RWPE2 (cell line): ENCODE data around the gene MSI2.

Experiments
- ATAC-seq: fragments of 200-7000 bp; cut with Tn5 transposase; 3 replicates; pipeline ENCODE4 v1.9.1; 2021; ENCODE audit warnings: low read depth
- DNase-seq: peaks from one replicate; pipeline ENCODE4 v3.0.0-alpha.2; 2020; ENCODE audit warnings: low spot score
- H3K27ac ChIP-seq: fragments of 450-650 bp; 2 replicates; pipeline ENCODE4 v1.5.1; 2017; ENCODE audit warnings: mild to moderate bottlenecking; ENCODE audit not compliant: poor library complexity, severe bottlenecking
- H3K27me3 ChIP-seq: fragments of 250-450 bp; sonication (Bioruptor Pico); 2 replicates; pipeline ENCODE4 v1.5.1; 2021; ENCODE audit warnings: mild to moderate bottlenecking, moderate library complexity; ENCODE audit not compliant: insufficient read depth, poor library complexity, severe bottlenecking
- H3K36me3 ChIP-seq: fragments of 250-450 bp; sonication (Bioruptor Pico); 2 replicates; pipeline ENCODE4 v1.5.1; 2020; ENCODE audit warnings: low read depth, mild to moderate bottlenecking, moderate library complexity
- H3K4me1 ChIP-seq: fragments of 250-450 bp; sonication (Bioruptor Pico); 2 replicates; pipeline ENCODE4 v1.5.1; 2021; ENCODE audit warnings: mild to moderate bottlenecking, moderate library complexity; ENCODE audit not compliant: insufficient read depth, poor library complexity, severe bottlenecking
- H3K4me3 ChIP-seq: fragments of 250-450 bp; sonication (Bioruptor Pico); 2 replicates; pipeline ENCODE4 v1.5.1; 2021; ENCODE audit warnings: mild to moderate bottlenecking, moderate library complexity; ENCODE audit not compliant: severe bottlenecking
- H3K9me3 ChIP-seq: fragments of 250-450 bp; sonication (Bioruptor Pico); 2 replicates; pipeline ENCODE4 v1.5.1; 2021; ENCODE audit warnings: mild to moderate bottlenecking, moderate library complexity; ENCODE audit not compliant: severe bottlenecking
- CTCF ChIP-seq: fragments of 450-650 bp; IDR thresholded peaks from one replicate; pipeline ENCODE4 v1.5.1; 2017; ENCODE audit warnings: mild to moderate bottlenecking, moderate library complexity; ENCODE audit not compliant: poor library complexity, severe bottlenecking

Gene MSI2

GRCh38 chr17:57302690-57303465 is 46.6 kb downstream of the MSI2 start:
- no peak for DNase-seq
- Histone ChIP-seq H3K4me3 (no peak overlapping the region), H3K9me3 (peaks cover 9% of the 10 kb centered on the region), H3K4me1 (no peaks in the 10 kb centered on the region), H3K27ac (no peak overlapping the region), H3K36me3 (peaks cover 24% of the 10 kb centered on the region), H3K27me3 (no peaks in the 10 kb centered on the region)
- no peak for ATAC-seq
- TF ChIP-seq CTCF: no peak

GRCh38 chr17:57305144-57305728 is 48.9 kb downstream of the MSI2 start:
- ATAC-seq: no peak
- Histone ChIP-seq H3K9me3 (no peaks in the 10 kb centered on the region), H3K27me3 (no peaks in the 10 kb centered on the region), H3K27ac (no peak overlapping the region), H3K36me3 (peaks cover 2% of the 10 kb centered on the region), H3K4me1 (peaks cover 15% of the 10 kb centered on the region), H3K4me3 (no peak overlapping the region)
- no peak for DNase-seq
- no peak for TF ChIP-seq CTCF

- DNase-seq (no peak), ATAC-seq (0 out of 3 replicates have a peak, but pooled peaks have one; percentile 32)
- TF ChIP-seq CTCF: no peak
- Histone ChIP-seq H3K4me1 (peaks cover 15% of the 10 kb centered on the region), H3K27ac (no peak overlapping the region), H3K36me3 (peaks cover 4% of the 10 kb centered on the region), H3K9me3 (no peaks in the 10 kb centered on the region), H3K4me3 (no peak overlapping the region), H3K27me3 (no peaks in the 10 kb centered on the region)
Observed at GRCh38 chr17:57305908-57306504, 49.7 kb downstream of the MSI2 start.

GRCh38 chr17:57308543-57309186 is 52.3 kb downstream of the MSI2 start:
- Histone ChIP-seq H3K36me3 (peaks cover 4% of the 10 kb centered on the region), H3K4me1 (peaks cover 18% of the 10 kb centered on the region), H3K27ac (peak overlapping the region; percentile 33), H3K4me3 (no peak overlapping the region), H3K9me3 (no peaks in the 10 kb centered on the region), H3K27me3 (no peaks in the 10 kb centered on the region)
- TF ChIP-seq CTCF: no peak
- no peak for DNase-seq
- ATAC-seq: no peak
